Activated CD4-positive, alpha-beta T cell treated with anti-CD3 and anti-CD28 coated beads, Interleukin-2, amount 50 U/mL, for 24 hours (primary cell): ENCODE data around the gene ITGA3.
"Not testable (repeated sequence)": the region's sequence is repeated elsewhere in the genome, so short reads cannot be mapped to it uniquely, and the experiment has no call there.

Source experiments
- DNase-seq, 2 donors: peaks; one replicate each; pipeline ENCODE4 v3.0.0-alpha.2; 2020; ENCODE audit warnings: low read depth in 1 of 2, low spot score in 1 of 2

ITGA3 gene

DNA sequence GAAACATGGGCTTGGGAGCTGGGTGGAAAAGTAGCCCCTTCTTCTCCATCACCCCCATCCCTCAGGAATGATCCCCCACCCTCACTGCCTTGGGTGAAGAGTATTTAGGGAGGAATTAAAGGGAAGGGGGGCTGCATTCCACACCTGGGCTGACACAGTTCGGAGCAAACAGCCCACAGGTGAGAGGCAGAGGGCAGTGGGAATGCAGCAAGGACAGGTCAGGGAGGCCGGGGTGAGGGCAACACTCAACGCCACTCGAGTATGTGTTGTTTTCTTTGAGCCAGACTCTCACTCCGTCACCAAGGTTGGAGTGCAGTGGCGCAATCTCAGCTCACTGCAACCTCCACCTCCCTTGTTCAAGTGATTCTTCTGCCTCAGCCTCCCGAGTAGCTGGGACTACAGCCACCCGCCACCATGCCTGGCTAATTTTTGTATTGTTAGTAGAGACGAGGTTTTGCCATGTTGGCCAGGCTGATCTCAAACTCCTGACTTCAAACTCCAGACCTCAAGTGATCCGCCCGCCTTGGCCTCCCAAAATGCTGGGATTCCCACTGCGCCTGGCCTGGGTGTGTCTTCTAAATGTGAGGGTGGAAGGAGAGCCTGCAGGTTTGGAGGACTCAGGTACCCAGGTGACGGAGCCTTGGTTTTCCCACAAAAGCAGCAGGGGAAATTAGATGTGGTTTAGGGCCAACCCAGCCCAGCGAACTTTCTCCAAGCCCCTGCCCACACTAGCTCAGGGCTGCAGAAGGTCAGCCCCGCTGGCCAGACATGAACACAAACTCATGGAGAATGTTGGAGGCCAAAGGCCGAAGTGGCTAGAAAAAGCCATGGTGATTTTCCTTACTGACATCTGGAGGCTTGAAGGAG, 21.2 kb upstream of the ITGA3 start:
- DNase-seq = no peak

DNA sequence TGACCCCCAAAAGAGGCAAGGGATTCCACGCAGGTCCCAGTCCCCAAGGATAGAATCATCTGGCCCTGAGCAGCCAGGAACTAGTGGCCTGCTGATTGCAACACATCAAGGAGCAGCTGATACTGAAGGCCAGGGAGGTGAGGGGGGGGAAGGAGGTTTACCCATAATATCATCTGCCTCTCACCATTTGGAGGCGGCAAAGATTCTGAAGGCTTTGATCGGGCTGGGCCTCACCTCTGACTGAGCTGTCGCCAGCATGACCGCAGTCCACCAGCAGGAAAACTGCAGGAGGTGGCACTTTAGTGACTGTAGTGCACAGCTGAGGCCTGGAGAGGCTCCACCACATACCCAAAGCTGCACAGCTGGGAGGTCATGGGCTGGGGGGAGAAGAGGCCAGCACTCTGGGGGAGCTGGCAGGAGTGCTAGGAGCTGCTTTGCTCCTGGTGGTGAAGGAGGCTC, 20.5 kb upstream of the ITGA3 start:
- no peak for DNase-seq

DNA sequence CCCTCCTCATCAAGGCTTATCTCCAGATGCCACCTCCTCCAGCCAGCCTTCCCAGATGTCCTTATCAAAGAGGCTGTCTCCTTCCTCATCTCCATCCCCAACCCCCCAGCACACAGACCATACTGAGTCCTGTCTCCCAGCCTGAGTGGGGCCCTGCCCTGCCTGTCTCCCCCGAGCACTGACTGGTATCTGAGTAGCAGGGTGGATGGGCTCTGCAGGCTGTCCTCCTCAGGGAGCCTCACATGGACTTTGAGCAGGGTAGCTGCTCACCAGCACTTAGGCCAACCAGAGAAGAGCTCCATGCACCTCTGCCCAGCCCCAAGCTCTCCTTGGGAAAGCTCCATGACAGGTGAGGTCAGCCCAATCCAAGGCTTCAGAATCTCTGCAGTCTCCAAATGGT, 20.0 kb upstream of the ITGA3 start:
- DNase-seq = no peak

GRCh38 chr17:50036455-50037261, 19.3 kb upstream of the ITGA3 start:
- no peak for DNase-seq

GRCh38 chr17:50037321-50038107, 18.4 kb upstream of the ITGA3 start:
- DNase-seq = no peak

- no peak for DNase-seq
Measured at GRCh38 chr17:50039058-50039457, 16.9 kb upstream of the ITGA3 start.

GRCh38 chr17:50040496-50040895, 15.4 kb upstream of the ITGA3 start:
- not testable (repeated sequence) for DNase-seq

DNA sequence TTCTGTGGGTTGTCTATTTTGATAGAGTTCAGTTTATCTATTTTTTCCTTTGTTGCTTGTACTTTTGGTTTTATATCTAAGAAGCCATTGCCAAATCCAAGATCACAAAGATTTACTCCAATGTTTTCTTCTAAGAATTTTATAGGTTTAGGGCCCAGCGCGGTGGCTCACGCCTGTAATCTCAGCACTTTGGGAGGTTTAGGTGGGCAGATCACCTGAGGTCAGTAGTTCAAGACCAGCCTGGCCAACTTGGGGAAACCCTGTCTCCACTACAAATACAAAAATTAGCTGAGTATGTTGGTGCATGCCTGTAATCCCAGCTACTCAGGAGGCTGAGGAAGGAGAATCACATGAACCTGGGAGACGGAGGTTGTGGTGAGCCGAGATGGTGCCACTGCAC, 13.7 kb upstream of the ITGA3 start:
- no peak for DNase-seq

GRCh38 chr17:50043290-50044148, 12.4 kb upstream of the ITGA3 start:
- no peak for DNase-seq

DNA sequence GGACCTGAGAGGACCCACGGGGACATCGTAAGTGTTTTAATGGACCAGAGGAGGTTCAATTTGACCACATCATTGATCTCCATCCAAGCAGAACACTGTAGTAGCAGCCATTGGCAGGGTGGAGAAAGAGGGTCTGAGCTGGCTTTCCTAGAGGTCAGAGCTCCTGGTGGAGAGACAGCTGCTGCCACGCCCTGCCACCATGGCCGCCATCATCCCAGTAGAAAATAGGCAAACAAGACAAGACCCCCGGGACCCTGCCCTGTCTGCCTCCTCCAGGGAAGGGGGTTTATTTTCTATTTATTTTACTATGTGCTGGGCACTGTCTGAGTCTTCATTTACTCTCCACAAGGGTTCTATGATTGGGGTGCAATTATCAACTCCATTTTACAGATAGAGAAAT, 11.4 kb upstream of the ITGA3 start:
- no peak for DNase-seq

DNA sequence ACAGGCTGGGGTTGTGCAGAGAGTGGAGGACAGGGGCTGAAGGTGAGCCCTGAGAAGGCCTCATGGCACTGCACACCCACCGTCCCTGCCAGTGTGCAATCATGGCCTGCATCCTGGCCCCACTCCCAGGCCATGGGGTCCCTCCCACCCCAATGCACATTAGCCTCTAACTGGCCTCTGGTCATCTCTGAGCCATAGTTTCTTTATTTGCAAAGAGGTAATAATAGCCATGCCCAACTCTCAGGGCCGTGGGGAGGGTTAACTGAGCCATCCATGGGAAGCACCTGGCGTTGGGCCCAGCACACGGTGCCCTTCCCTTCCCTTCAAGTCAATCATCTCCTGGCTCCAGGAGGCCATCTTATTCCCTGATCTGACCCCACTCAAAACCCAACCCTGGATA, 10.8 kb upstream of the ITGA3 start:
- no peak for DNase-seq

DNA sequence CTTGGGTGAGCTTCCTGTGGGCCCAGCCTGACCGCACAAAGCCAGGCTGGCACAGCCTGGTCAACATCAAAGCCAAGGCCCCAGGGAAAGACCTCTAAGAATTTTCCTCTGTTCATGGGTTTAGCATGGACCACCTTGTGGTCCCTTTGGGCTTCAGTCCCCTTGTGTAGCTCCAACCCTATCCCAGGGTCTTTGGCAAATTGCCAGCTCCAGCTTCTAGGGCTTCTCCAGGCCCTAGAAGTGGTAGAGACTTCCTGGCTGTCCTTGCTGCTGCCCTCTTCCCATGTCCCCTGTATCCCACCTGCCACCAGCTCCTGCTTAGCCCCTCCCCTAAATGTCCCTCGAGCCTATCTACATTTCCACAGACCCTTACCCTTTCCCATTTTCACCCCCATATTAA, 9.7 kb upstream of the ITGA3 start:
- no peak for DNase-seq

GRCh38 chr17:50046667-50047066, 9.2 kb upstream of the ITGA3 start:
- DNase-seq = no peak

- DNase-seq = no peak
Measured at GRCh38 chr17:50047083-50047482, 8.8 kb upstream of the ITGA3 start.

- DNase-seq = no peak
Measured at GRCh38 chr17:50047488-50048126, 8.3 kb upstream of the ITGA3 start.

- no peak for DNase-seq
Measured at GRCh38 chr17:50048146-50048720, 7.7 kb upstream of the ITGA3 start.

DNA sequence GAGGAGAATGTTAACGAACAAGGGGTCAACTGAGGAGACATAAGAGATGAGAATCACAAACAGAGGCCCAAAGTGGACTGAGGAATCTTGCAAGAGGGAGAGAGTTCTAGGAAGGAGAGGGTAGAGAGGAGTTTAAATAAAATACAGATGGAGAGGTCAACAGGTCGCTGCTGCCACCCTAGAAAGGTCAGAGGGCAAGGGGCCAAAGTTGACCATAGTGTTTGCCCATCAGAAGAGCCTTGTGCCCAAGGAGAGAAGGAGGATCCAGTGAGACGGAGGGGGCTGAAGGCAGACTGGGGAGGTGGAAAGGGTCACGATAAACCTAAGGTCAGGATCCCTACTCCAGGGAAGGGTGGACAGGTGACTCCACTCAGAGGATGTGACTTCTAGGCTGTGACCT, 6.9 kb upstream of the ITGA3 start:
- DNase-seq = no peak

DNA sequence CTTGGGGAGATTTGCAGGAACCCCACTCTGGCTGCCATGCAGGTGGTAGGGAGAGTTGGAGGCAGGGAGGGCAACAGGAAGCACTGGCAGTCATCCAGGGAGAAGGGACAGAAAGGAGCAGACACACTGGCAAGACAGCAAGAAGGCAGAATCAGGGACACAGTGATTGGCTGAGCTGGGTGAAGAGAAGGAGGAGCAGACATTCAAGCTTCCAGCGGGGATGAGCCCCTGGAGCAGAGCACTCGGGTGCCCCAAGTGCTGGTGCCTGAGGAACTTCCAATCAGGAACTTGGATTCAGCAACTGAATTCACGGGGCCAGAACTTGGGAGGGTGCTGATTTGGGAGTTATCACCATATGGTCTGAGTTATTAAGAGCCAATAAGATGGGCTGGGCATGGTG, 6.3 kb upstream of the ITGA3 start:
- DNase-seq = no peak

- DNase-seq = no peak
Measured at GRCh38 chr17:50050431-50051032, 5.4 kb upstream of the ITGA3 start.
